Activated CD4-positive, alpha-beta memory T cell treated with anti-CD3 and anti-CD28 coated beads, Interleukin-2, amount 10 ng/mL, durations not matched to agents 7 days and 5 days (primary cell): ENCODE data around the gene DIS3L2. TPM values are rescaled to one million over a fixed set of nuclear protein-coding genes. Genes with fewer than 3 reads are reported as not detected.

Source experiments
- CTCF ChIA-PET: fragments of 350-600 bp; sonication (Branson Sonifier 250); formaldehyde crosslinking; loops from one replicate; lab custom pipeline; 2021; ENCODE audit warnings: antibody characterized with exemption, inconsistent platforms; lab: Charles Lee
- POLR2A ChIA-PET: fragments of 350-600 bp; sonication (Branson Sonifier 250); formaldehyde crosslinking; loops from one replicate; lab custom pipeline; 2021; ENCODE audit warnings: antibody characterized with exemption; lab: Charles Lee
- DNase-seq: peaks from one replicate; pipeline ENCODE4 v3.0.0-alpha.2; 2020
- H3K27ac Mint-ChIP-seq: one replicate; pipeline ENCODE4 v1.8.0; 2021; ENCODE audit warnings: mild to moderate bottlenecking, mixed read lengths
- H3K27me3 Mint-ChIP-seq: one replicate; pipeline ENCODE4 v1.8.0; 2021; ENCODE audit warnings: mixed read lengths
- H3K36me3 Mint-ChIP-seq: one replicate; pipeline ENCODE4 v1.8.0; 2021; ENCODE audit warnings: low read depth, mixed read lengths
- H3K4me1 Mint-ChIP-seq: one replicate; pipeline ENCODE4 v1.8.0; 2021; ENCODE audit warnings: mixed read lengths
- H3K4me3 Mint-ChIP-seq: one replicate; pipeline ENCODE4 v1.8.0; 2021; ENCODE audit warnings: mild to moderate bottlenecking, mixed read lengths
- H3K9me3 Mint-ChIP-seq: one replicate; pipeline ENCODE4 v1.8.0; 2021; ENCODE audit warnings: mixed read lengths
- total RNA-seq, 2 experiments: library from RNA; stranded (reverse); gene quantifications; one replicate each; pipeline ENCODE4 v1.2.3, GENCODE V29; 2021

DIS3L2 gene
- total RNA-seq, 2 experiments from 2014 or later = 25.8 to 30.6 TPM

DNA sequence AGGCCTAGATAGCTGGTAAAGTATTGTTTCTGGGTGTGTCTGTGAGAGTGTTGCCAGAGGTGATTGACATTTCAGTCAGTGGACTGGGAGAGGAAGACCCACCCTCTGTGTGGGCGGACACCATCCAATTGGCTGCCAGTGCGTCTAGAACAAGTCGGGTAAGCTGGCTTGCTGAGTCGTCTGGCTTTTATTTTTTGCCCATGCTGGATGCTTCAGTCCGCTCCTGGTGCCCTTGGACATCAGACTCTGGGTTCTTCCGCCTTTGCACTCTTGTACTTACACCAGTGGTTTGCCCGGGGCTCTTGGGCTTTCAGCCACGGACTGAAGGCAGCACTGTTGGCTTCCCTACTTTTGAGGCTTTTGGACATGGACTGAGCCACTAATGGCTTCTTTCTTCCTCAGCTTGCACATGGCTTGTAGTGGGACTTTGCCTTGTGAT, 24.3 kb downstream of the DIS3L2 start:
- Mint-ChIP-seq H3K4me3 (no peak overlapping the region), H3K9me3 (no peaks in the 10 kb centered on the region), H3K4me1 (peaks cover 4% of the 10 kb centered on the region), H3K27me3 (no peaks in the 10 kb centered on the region), H3K36me3 (peaks cover 8% of the 10 kb centered on the region), H3K27ac (no peak overlapping the region)
- CTCF ChIA-PET = interaction anchor here (0.6 kb wide), 1 partner anchor 269 kb away, joined by 3 read pairs; no protein-coding TSS in a partner anchor
- POLR2A ChIA-PET = no interaction called here
- no peak for DNase-seq

DNA sequence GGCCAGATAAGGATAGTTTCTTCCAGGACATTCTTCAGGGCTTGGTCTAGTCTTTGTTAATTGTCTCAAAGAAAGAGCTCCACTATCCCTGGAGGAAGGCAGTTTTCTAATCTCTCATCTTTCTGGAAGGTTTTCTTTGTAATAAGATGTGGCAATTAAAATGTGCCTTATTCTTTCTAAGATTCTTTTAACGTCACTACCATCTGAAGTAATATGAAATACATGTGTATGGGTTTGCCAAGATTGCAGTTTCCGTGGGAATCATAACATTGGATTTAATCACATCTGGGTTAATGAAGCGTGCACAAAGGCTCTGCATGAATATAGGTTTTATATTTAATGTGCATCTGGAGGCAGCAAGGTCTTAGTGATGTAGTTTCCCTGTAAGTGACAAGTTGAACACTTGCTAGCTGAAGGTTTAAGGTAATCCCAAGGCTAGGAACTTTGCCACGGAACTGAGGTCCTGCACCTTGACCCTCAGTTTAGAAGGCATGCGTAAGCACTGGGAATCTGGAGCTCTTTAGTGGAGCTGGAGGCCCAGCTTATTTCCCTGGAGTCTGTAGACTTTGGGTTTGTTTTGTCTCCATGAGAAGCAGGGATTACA, 25.7 kb downstream of the DIS3L2 start:
- Mint-ChIP-seq H3K4me3 (no peak overlapping the region), H3K9me3 (no peaks in the 10 kb centered on the region), H3K27me3 (no peaks in the 10 kb centered on the region), H3K36me3 (peaks cover 8% of the 10 kb centered on the region), H3K27ac (no peak overlapping the region), H3K4me1 (peaks cover 4% of the 10 kb centered on the region)
- ChIA-PET POLR2A (no interaction called here), CTCF (interaction anchor here (0.6 kb wide), 1 partner anchor 952 kb away, joined by 5 read pairs; no protein-coding TSS in a partner anchor)
- DNase-seq = no peak

DNA sequence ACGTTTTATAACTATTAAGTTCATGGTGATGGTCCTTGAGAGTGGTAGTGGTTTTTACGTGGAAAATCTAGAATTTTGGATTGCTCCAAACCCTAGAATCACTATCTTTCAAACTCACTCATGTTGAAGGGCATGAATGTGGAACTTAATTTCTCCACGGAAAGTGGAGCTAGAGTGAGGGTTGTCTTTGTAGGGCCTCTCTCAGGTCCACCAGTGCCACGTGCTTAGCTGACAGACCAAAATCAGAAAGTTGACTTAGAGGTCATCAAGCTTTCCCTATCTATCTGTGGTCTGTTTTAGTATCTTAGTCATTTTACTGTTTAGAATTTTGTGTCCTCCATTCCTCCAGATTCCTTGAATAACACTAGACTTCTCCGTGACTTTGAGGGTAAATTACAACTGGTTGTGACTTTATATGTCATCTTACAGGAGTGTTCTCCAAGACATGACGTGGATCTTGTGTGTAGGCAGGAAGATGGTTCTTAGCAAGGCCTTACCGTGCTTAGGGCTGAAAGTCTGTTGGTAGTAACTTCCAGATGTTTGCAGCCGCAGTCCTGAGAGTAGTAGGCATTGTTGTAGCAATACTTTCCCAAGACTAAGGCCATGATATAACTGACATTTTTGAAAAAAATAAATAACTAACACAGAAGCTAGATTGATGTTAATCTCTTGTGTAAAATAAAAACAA, 26.8 kb downstream of the DIS3L2 start:
- H3K4me3 Mint-ChIP-seq = no peak overlapping the region
- H3K36me3 Mint-ChIP-seq = peaks cover 6% of the 10 kb centered on the region
- CTCF ChIA-PET = no interaction called here
- no peaks in the 10 kb centered on the region for H3K27me3 Mint-ChIP-seq
- H3K4me1 Mint-ChIP-seq = peaks cover 4% of the 10 kb centered on the region
- no peaks in the 10 kb centered on the region for H3K9me3 Mint-ChIP-seq
- POLR2A ChIA-PET = no interaction called here
- no peak for DNase-seq
- no peak overlapping the region for H3K27ac Mint-ChIP-seq

DNA sequence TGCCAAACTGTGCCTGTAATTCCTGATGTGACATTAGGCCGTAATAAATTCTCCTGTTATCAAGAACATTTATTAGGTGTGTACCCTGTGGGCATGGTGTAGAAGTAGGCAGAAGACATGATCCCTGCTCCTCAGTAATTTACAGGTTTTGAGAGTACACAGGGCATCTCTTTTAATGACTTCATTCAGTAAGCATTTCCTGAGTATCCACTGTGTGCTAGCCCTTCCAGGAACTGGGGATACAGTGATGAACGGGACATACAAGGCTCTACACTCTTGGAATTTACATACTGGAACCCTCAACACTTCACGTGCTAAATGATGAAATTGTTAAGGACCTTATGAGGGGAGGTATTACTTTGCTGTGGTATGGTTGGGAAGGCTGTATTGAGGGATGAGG, 30.2 kb downstream of the DIS3L2 start:
- Mint-ChIP-seq H3K27ac (no peak overlapping the region), H3K27me3 (no peaks in the 10 kb centered on the region), H3K4me1 (no peaks in the 10 kb centered on the region), H3K36me3 (no peaks in the 10 kb centered on the region), H3K9me3 (no peaks in the 10 kb centered on the region), H3K4me3 (no peak overlapping the region)
- ChIA-PET CTCF (no interaction called here), POLR2A (no interaction called here)
- no peak for DNase-seq

DNA sequence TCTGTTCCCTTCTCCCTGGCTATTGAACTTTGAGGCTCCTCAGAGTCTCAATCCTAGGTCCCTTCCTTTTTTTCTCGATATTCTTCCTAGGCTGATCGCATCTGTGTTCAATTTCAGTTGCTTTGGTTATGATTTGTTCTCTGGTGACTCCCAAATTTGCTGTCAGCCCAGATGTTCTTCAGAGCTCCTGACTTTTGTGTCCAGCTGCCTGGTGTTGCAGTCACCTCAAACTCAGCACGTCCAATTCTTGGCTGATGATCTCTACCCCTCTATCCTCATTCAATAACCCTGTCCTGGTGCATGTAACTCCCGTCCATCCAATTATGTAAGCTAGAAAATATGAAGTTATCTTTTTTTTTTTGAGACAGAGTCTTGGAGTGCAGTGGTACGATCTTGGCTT, 31.4 kb downstream of the DIS3L2 start:
- ChIA-PET CTCF (no interaction called here), POLR2A (interaction anchor here (0.6 kb wide), 1 partner anchor 13 kb away, joined by 4 read pairs; no protein-coding TSS in a partner anchor)
- H3K9me3 Mint-ChIP-seq = no peaks in the 10 kb centered on the region

DNA sequence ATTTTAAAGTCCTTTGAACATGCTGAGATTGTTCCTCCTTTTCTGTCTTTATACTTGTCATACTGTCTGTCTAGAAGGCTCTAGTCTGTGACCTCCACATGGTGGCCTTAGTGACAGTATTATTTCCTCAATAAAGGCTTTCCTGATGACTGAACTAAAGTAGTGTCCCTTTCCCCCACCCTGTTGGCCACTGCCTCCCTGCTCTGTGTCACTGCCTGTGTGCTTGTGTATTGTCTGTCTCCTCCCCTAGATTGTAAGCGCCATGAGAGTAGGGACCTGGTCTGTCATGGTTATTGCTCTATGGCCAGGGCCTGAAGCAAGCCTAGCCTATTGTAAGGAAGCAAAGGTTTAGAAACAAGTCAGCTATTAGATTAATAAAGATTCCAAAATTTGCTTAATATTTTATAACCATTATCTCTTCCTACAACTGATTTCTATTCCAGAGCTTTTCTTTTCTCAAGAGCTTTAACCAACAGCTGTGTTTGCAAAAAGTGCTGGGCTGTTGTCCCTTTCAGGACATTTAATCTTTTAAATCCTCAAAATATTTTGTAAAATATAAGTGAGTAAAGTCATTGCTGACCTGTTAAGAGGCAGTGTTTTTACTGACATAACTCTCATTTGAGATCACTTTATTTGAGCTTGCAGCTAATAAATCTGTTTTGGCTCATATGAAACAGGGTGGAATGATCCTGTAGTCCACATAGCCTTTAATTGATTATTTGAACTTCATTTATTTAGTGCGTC, 35.5 kb downstream of the DIS3L2 start:
- Mint-ChIP-seq H3K27me3 (no peaks in the 10 kb centered on the region), H3K36me3 (no peaks in the 10 kb centered on the region), H3K4me3 (no peak overlapping the region), H3K9me3 (no peaks in the 10 kb centered on the region), H3K27ac (no peak overlapping the region), H3K4me1 (no peaks in the 10 kb centered on the region)
- no peak for DNase-seq
- ChIA-PET POLR2A (no interaction called here), CTCF (interaction anchor here (1.0 kb wide), 1 partner anchor 23 kb away, joined by 3 read pairs; no protein-coding TSS in a partner anchor)

More for the DNA sequence above, 31.4 kb downstream of the DIS3L2 start:
- Mint-ChIP-seq H3K36me3 (no peaks in the 10 kb centered on the region), H3K27me3 (no peaks in the 10 kb centered on the region), H3K4me1 (no peaks in the 10 kb centered on the region), H3K4me3 (no peak overlapping the region), H3K27ac (no peak overlapping the region)
- no peak for DNase-seq

DNA sequence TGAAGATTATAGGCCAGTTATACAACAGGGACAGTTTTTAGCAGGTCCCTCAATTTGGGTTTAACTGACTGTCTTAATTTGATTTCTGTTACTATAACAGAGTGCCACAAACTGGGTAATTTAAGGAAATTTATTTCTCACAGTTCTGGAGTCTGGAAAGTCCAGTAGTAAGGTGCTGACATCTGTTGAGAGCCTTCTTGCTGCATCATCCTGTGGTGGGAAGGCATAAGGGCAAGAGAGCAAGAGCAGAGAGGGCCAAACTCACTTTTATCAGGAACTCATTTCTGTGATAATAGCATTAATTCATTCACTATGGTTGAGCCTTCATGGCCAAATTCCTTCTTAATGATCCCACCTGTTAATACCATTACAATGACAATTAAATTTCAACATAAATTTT, 36.5 kb downstream of the DIS3L2 start:
- Mint-ChIP-seq H3K4me1 (no peaks in the 10 kb centered on the region), H3K9me3 (no peaks in the 10 kb centered on the region), H3K27ac (no peak overlapping the region), H3K4me3 (no peak overlapping the region), H3K27me3 (no peaks in the 10 kb centered on the region), H3K36me3 (no peaks in the 10 kb centered on the region)
- POLR2A ChIA-PET = no interaction called here
- CTCF ChIA-PET = no interaction called here
- DNase-seq = no peak

DNA sequence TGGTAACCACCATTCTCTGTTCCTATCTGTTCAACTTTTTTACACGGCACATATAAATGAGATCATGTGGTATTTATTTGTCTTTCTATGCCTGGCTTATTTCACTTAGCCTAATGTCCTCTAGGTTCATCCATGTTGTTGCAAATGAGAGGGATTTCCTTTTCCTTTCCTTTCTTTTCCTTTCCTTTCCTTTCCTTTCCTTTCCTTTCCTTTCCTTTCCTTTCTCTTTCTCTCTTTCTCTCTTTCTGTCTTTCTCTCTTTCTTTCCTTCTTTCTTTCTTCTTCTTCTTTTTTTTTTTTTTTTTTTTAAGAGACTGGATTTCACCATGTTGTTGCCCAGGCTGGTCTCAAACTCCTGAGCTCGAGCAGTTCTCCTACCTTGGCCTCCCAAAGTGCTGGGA, 38.9 kb downstream of the DIS3L2 start:
- no peaks in the 10 kb centered on the region for H3K27me3 Mint-ChIP-seq
- H3K27ac Mint-ChIP-seq = no peak overlapping the region
- POLR2A ChIA-PET = interaction anchor here (0.5 kb wide), 1 partner anchor 21 kb away, joined by 3 read pairs; no protein-coding TSS in a partner anchor
- H3K9me3 Mint-ChIP-seq = no peaks in the 10 kb centered on the region
- H3K4me1 Mint-ChIP-seq = no peaks in the 10 kb centered on the region
- CTCF ChIA-PET = interaction anchor here (0.6 kb wide), 1 partner anchor 243 kb away, joined by 3 read pairs; no protein-coding TSS in a partner anchor
- no peak for DNase-seq
- H3K36me3 Mint-ChIP-seq = no peaks in the 10 kb centered on the region
- no peak overlapping the region for H3K4me3 Mint-ChIP-seq

DNA sequence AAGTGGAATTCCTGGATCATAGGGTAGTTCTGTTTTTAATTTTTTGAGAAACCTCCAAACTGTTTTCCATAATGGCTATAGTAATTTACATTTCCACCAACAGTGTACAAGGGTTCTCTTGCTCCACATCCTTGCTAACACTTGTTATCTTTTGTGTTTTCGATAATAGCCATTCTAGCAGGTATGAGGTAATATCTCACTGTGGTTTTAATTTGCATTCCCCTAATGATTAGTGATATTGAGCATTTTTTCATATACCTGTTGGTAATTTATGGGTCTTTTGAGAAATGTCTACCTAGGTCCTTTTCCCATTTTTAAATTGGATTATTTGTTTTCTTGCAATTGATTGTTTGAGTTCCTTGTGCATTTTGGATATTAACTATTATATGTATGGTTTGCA, 39.6 kb downstream of the DIS3L2 start:
- no peak overlapping the region for H3K27ac Mint-ChIP-seq
- ChIA-PET POLR2A (interaction anchor here (0.5 kb wide), 1 partner anchor 20 kb away, joined by 3 read pairs; no protein-coding TSS in a partner anchor), CTCF (interaction anchor here (0.6 to 0.7 kb wide), 2 partner anchors 226 to 243 kb away, joined by 3 to 4 read pairs; no protein-coding TSS in a partner anchor)
- H3K4me3 Mint-ChIP-seq = no peak overlapping the region
- DNase-seq = no peak
- H3K27me3 Mint-ChIP-seq = no peaks in the 10 kb centered on the region
- H3K4me1 Mint-ChIP-seq = no peaks in the 10 kb centered on the region
- H3K36me3 Mint-ChIP-seq = no peaks in the 10 kb centered on the region
- no peaks in the 10 kb centered on the region for H3K9me3 Mint-ChIP-seq

DNA sequence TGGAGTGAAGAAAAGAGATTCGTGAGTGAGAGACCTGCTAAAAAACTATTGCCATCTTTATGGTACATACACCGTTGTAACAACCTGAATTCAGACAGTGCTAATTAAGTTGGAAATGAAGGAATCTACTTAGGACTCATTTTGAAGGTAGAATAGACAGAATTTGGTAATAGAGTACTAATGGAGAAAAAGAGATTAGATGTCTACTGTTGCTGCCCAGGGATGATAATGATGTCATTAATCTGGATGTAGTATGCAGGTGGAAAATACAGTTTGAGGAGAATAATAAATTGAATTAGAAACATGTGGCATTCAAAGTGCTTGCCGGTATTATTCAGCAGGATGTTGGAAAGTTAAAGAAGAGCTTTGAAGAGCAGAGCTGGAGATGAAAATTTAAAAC, 44.7 kb downstream of the DIS3L2 start:
- H3K9me3 Mint-ChIP-seq = no peaks in the 10 kb centered on the region
- POLR2A ChIA-PET = no interaction called here
- H3K4me3 Mint-ChIP-seq = no peak overlapping the region
- no peaks in the 10 kb centered on the region for H3K27me3 Mint-ChIP-seq
- no peak overlapping the region for H3K27ac Mint-ChIP-seq
- CTCF ChIA-PET = no interaction called here
- H3K36me3 Mint-ChIP-seq = peaks cover 3% of the 10 kb centered on the region
- no peak for DNase-seq
- no peaks in the 10 kb centered on the region for H3K4me1 Mint-ChIP-seq

DNA sequence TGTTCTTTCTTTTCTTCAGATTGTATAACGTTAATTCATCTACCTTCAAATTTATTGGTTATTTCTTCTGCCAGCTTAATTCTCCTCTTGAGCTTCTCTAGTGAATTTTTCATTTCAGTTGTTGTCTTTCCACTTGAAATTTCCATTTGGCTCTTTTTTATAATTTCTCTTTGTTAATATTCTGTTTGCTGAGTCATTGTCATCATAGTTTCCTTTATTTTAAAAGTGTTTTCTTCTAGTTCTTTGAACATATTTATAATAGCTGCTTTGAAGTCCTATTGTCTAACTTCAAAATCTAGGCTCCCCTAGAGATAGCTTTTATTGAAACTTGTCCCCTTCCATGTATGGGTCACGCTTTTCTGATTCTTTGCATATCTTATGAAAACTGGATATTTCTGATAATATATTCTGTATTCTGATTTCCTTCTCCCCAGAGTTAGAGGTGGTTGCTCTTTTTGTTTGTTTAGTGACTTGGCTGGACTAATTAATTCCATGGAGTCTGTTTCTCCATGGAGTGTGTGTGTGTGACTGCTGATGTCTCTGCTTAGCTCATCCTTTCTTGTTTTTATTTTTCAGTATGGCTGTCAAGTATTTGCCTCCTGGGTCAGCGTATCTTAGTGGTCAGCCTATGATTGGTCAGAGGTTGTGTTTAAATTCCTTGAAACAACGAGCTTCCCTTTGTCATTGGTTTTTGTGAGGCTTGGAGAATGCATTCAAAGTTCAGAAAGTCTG, 47.6 kb downstream of the DIS3L2 start:
- Mint-ChIP-seq H3K36me3 (peaks cover 3% of the 10 kb centered on the region), H3K4me1 (no peaks in the 10 kb centered on the region), H3K27me3 (no peaks in the 10 kb centered on the region), H3K4me3 (no peak overlapping the region), H3K9me3 (no peaks in the 10 kb centered on the region), H3K27ac (no peak overlapping the region)
- no peak for DNase-seq
- ChIA-PET POLR2A (no interaction called here), CTCF (no interaction called here)

DNA sequence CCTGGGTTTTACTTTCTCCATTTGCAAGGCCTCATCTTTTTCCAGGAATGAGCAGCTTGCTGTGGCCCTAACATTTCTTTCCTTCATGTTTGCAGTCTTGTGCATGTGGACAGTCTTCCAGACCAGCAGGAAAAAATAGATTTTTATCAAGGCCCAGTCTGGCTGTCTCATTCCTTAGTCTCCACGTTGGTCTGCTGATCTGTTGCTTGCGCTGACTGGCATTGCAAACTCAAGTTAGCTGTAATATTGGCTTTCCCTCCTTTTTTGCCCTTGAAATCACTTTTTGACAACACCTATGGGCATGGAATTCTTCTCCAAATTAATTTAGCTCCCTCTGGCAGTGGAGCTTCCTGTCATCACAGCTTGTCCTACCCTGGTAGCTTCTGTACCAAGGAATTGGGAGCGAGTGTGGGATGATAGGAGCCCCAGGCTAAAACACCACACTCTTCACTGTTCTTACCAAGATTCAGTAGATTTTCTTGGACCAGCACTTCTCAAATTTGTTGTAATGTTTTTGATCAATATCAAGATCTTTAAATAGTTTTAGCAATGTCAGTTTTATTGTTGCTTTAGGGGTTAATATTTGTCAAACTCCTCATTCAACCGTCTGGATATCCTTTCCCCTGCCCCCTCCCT, 48.2 kb downstream of the DIS3L2 start:
- no peaks in the 10 kb centered on the region for H3K9me3 Mint-ChIP-seq
- DNase-seq = no peak
- H3K36me3 Mint-ChIP-seq = peaks cover 7% of the 10 kb centered on the region
- ChIA-PET POLR2A (no interaction called here), CTCF (no interaction called here)
- no peaks in the 10 kb centered on the region for H3K27me3 Mint-ChIP-seq
- H3K4me1 Mint-ChIP-seq = no peaks in the 10 kb centered on the region
- H3K27ac Mint-ChIP-seq = no peak overlapping the region
- no peak overlapping the region for H3K4me3 Mint-ChIP-seq
